GM18505 (cell line): Measurements from ENCODE around the gene UTS2R.
"Not testable (repeated sequence)": the region's sequence is repeated elsewhere in the genome, so short reads cannot be mapped to it uniquely, and the experiment has no call there.

ENCODE experiments used
- ATAC-seq: cut with Tn5 transposase; IDR thresholded peaks from one replicate; pipeline ENCODE4 v1.9.1; 2021; ENCODE audit not compliant: unreplicated experiment
- POLR2A ChIP-seq: IDR thresholded peaks from 4 replicates; pipeline ENCODE4 v1.6.1; 2011; ENCODE audit warnings: borderline replicate concordance; ENCODE audit not compliant: insufficient read depth, insufficient read length; ENCODE audit errors: extremely low read depth

UTS2R gene

DNA sequence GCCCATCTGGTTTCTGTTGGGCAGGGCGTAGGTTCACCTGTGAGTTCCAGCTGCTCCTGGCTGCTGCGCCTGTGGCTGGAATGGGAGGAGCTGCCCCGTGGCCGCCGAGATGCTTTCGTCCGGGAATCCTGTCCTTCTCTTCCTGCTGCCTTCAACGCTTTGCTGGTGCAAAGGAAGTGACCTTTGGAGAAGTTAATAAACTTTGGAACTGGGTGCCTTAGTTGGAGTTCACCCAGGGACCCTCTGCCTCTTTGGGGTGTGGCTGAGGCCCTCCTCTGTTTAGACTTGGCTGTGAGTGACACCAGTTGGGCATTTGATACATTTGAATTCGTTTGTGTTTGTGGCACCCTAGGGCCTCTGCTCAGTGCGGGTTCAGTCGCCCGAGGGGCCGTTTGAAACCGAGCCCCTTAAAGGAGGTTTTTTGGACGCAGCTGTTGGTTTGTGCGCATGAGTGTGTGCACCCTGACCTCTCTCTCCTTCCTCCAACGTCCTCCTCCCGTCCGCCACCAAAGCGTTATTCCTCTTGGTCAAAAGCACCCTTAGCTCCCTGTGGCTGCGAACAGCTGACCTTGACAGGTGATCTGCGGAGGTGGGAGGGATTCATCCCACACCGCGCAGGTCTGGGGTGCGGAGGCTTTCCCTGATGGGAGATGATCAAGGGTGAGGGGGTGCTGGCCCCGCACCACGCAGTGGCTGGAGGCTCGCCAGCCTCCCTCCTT, 29.0 kb upstream of the UTS2R start:
- TF ChIP-seq POLR2A = no peak
- ATAC-seq = no peak

DNA sequence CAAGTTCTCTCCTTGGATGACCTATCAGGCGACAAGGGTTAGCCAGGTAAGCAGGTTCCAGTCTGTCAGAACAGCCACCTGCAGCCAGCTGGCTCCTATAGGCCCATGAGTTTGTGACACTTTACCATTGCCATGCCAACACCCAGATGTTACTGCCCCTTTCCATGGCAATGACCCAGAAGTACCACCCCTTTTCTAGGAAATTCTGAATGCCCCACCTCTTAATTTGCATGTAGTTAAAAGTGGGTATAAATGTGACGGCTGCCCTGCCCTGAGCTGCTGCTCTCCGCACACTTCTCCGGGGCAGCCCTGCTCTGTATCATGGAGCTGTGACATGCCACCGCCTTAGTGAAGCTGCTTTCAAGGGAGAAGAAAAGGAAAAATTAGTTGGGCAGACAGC, 28.0 kb upstream of the UTS2R start:
- no peak for ATAC-seq
- TF ChIP-seq POLR2A = no peak

DNA sequence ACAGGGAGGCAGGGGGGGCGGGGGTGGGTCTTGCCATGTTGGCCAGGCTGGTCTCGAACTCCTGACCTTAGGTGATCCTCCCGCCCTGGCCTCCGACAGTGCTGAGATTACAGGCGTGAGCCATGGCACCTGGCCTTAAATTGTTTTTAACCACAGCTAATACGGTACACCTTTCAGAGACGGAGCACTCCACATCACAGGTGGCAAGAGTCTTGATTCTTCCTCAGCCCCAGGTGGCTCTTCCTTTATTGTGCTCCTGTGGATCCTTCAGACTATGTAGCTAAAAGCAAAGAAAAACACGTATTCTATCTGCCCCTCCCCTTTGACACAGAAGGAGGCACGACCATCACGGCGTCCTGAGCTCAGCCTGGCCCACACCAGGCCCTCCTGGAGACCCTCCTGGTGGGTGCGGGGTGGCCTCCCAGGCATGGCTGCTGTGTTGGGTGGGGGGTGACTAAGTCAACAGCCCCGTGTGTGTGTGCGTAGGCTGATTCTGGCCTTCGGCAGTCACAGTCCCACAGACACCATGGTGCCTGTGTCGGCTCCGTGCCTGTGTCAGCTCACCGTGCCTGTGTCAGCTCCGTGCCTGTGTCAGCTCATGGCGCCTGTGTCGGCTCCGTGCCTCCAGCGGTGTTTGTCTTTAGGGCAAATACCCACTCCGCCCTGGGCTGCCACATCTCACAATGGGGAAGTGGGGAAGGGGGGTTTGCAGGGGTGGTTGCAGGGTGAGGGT, 27.2 kb upstream of the UTS2R start:
- no peak for TF ChIP-seq POLR2A
- ATAC-seq = no peak

DNA sequence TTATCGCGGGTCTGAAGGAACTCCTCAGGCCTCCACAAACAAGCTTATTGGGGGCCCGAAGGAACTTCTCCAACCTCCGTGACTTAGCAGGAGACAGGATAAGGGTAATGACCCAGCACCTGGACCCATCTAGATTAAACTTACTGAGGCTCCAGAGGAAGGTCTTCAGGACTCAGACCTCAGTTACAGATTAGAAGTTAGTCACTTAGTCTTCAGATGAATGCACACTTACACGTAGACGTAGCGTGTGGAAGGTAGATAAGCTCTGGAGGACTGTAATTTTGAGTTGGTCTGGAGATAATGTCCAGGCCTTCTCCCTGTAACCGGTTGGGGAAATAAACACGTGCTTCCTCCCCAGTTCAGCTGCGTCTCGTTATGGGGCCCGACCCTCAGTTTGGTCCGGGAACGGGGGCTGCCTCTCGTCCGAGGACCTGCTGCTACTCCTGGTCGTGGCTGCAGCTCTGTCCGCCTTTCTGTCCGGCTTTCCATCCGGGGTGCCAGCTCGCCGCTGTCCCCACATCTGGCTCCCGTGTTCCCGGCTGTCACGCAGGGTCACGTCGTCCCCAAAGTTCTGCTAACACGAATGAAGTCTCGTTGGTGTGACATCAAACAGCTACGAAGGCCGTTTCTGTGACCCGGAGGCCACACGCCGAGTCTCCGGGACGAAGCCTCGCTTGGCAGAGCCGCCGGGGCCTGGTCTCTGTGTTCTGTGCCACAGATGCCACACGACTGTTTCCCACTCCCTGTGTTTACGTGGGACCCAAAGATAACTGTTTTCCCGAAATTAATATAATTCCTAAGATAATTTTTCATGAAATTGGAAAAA, 26.2 kb upstream of the UTS2R start:
- no peak for ATAC-seq
- no peak for TF ChIP-seq POLR2A

DNA sequence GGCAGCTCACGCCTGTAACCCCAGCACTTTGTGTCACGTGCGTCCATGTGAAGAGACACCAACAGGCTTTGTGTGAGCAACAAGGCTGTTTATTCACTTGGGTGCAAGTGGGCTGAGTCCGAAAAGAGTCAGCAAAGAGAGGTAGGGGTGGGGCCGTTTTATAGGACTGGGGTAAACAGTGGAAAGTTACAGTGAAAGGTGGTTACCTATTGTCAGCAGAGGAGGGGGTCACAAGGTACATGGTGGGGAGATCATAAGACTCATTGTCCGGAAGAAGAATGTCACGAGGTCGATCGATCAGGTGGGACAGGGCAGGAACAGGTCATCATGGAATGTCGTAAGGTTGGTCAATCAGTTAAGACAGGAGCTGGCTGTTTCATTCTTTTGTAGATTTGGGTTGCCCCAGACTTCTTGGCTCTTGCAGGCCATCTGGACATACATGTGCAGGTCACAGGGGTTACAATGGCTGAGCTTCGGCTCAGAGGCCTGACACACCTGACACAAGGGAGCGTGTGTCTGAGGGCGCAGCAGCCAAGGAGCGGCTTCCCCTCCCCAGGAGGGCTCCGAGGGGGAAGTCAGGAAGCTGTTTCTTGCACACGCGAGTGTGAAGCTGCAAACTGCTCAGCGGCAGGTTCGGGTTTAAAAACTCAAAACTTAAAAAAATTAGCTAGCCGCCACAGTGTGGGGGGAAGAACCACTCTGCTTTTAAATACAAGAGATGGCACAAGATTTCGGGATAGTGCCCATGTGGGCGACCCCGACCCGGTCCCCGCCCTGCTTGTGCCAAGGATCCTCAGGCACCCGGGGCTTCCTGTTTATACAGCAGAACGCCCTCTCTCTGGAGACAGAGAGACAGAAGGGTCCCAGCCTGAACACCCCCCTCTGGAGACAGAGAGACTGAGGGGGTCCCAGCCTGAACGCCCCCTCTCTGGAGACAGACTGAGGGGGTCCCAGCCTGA, 24.9 kb upstream of the UTS2R start:
- ATAC-seq = no peak
- no peak for TF ChIP-seq POLR2A

DNA sequence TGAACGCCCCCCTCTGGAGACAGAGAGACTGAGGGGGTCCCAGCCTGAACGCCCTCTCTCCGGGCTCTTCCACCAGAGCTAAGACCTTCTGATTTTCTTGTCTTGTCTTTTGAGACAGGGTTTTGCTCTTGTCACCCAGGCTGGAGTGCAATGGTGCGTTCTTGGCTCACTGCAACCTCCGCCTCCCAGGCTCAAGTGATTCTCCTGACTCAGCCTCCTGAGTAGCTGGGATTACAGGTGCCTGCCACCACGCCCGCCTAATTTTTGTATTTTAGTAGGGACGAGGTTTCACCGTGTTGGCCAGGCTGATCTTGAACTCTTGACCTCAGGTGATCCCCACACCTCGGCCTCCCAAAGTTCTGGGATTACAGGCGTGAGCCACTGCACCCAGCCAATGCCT, 23.6 kb upstream of the UTS2R start:
- not testable (repeated sequence) for ATAC-seq

DNA sequence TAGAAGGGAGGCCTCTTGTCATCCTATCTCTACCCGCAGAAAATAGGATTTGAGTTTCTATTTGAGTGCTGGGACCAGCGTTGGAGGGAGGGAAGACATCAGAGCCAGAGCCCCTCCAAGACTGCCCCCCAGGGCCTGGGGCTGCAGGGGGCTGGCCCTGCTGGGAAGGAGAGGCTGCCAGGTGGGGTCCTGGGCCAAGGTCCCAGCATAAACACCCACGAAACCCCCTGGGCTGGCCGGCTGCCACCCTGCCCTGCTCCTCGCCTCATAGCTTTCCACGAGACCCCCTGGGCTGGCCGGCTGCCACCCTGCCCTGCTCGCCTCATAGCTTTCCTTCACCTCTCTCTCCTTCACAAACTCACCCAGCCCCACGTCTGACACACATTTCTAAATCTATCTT, 23.1 kb upstream of the UTS2R start:
- no peak for TF ChIP-seq POLR2A
- no peak for ATAC-seq

DNA sequence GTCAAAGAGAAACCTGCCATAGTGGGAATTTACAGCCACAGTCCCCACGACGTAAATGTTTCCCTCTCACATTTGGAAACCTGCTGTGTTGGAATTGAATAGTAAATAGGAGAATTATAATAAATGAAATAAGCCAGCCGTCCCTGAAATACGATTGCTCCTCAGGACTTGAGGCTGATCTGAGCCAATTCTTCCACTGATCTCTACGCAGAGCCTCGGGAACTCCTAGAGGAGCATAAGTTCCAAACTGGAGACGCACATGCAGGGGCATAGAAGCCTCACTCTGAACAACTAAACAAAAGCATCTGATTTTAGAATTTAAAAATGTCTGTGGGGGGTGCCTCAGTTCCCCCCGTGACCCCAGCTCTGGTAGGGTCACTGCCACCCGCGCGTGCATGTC, 22.7 kb upstream of the UTS2R start:
- ATAC-seq = no peak
- TF ChIP-seq POLR2A = no peak

DNA sequence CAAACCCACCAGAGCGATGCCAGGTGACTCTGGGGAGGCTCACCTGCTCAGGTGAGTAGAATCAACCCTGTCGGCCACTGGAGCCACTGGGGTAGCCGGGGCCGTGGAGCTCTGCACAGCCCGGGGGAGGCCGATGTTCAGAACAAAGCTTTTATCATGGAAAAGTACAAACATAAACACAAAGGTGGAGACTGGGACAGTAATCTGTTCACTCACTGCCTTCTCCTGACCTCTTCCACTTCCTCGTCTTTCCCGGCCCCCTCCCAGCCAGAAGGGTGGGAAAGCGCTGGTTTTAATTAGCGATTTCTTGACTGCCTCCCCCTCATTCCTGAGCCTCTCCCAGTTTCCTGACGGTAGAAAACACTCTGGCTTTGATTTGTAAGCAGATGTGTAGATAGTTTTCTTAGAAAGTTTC, 22.3 kb upstream of the UTS2R start:
- ATAC-seq = no peak
- TF ChIP-seq POLR2A = no peak

DNA sequence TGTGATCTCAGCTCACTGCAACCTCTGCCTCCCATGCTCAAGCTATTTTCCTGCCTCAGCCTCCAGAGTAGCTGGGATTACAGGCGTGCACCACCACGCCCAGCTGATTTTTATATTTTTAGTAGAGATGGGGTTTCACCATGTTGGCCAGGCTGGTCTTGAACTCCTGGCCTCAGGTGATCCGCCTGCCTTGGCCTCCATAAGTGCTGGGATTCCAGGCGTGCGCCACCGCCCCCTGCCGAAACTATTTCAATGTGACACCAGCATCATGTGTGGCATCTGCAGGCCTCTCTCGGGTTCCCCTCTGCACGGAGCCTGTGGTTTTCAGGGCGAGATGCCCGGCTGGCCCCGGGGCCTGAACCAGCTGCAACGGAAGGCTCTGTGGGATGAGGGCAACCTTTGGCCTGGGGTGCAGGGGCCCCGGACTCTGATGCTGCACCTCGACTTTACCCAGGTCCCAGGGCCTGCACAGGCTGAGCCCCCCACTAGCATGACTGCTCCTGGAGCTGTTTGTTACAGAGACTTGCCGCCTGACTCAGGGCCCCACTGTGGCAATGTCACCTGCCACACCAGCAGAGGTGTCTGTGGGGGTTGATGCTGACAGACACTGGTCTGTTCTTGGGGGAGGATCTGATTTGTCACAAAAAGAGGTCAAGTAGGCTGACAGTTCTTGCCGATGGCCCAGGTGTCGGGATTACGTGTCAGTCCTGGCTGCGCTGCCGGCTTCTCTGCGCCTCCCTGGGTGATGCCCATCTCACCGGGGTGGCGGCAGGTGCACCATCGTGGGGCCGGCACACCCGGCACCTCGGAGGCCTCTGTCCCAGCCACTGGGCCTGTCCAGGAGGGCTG, 21.2 kb upstream of the UTS2R start:
- TF ChIP-seq POLR2A = no peak
- no peak for ATAC-seq

DNA sequence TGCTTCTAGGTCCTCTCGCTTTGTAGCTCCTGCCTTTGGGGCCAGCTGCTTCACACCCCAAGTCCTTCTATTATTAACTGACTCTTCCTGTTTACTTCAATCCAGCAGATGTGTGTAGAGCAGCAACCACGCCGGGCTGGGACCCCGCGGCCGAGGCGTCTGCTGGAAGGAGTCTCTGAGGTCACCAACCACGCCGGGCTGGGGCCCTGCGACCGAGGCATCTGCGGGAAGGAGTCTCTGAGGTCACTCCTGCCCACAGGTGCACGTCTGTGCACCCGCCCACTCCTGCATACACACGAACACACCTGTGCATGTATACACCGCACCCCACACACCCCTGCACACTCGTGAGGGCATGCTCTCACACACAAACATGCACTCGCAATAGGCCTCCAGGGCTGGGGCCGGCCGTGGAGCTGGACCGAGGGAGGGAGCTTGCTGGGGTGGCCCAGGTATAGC, 20.3 kb upstream of the UTS2R start:
- no peak for TF ChIP-seq POLR2A
- no peak for ATAC-seq
